Measurements from ENCODE around the gene FREM1. TPM values are rescaled to one million over a fixed set of nuclear protein-coding genes. Genes with fewer than 3 reads are reported as not detected.

Gene FREM1
- total and polyA plus RNA-seq, 2 of the 13 experiments (the other 11 are each of a cell fraction or from before 2014, with no cell fraction given): 64.3 to 202 TPM

DNA sequence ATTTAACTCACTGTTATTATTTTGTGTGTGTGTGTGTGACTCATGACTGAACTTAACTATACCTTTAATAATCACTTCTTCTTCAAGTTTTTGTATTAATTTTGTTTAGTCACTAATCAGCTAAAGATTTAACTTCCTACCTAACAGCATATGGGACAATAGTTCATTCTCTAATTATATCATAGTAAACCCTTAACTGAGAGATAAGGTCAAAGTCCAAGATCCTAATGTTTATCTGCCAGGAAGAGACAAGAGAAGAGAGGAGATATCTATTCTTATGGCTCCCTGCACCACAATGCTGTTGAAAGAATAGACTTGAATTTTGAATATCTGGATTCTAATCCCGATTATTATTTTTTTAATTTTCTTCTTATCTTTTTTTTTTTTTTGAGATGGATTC, 28.1 kb downstream of the FREM1 start (continued):
- TF ChIP-seq, protein P1, sequence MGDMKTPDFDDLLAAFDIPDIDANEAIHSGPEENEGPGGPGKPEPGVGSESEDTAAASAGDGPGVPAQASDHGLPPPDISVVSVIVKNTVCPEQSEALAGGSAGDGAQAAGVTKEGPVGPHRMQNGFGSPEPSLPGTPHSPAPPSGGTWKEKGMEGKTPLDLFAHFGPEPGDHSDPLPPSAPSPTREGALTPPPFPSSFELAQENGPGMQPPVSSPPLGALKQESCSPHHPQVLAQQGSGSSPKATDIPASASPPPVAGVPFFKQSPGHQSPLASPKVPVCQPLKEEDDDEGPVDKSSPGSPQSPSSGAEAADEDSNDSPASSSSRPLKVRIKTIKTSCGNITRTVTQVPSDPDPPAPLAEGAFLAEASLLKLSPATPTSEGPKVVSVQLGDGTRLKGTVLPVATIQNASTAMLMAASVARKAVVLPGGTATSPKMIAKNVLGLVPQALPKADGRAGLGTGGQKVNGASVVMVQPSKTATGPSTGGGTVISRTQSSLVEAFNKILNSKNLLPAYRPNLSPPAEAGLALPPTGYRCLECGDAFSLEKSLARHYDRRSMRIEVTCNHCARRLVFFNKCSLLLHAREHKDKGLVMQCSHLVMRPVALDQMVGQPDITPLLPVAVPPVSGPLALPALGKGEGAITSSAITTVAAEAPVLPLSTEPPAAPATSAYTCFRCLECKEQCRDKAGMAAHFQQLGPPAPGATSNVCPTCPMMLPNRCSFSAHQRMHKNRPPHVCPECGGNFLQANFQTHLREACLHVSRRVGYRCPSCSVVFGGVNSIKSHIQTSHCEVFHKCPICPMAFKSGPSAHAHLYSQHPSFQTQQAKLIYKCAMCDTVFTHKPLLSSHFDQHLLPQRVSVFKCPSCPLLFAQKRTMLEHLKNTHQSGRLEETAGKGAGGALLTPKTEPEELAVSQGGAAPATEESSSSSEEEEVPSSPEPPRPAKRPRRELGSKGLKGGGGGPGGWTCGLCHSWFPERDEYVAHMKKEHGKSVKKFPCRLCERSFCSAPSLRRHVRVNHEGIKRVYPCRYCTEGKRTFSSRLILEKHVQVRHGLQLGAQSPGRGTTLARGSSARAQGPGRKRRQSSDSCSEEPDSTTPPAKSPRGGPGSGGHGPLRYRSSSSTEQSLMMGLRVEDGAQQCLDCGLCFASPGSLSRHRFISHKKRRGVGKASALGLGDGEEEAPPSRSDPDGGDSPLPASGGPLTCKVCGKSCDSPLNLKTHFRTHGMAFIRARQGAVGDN (CRISPR knock-in tag; IDR thresholded peaks at IDR 0.05): no peak
- TF ChIP-seq, protein P2, sequence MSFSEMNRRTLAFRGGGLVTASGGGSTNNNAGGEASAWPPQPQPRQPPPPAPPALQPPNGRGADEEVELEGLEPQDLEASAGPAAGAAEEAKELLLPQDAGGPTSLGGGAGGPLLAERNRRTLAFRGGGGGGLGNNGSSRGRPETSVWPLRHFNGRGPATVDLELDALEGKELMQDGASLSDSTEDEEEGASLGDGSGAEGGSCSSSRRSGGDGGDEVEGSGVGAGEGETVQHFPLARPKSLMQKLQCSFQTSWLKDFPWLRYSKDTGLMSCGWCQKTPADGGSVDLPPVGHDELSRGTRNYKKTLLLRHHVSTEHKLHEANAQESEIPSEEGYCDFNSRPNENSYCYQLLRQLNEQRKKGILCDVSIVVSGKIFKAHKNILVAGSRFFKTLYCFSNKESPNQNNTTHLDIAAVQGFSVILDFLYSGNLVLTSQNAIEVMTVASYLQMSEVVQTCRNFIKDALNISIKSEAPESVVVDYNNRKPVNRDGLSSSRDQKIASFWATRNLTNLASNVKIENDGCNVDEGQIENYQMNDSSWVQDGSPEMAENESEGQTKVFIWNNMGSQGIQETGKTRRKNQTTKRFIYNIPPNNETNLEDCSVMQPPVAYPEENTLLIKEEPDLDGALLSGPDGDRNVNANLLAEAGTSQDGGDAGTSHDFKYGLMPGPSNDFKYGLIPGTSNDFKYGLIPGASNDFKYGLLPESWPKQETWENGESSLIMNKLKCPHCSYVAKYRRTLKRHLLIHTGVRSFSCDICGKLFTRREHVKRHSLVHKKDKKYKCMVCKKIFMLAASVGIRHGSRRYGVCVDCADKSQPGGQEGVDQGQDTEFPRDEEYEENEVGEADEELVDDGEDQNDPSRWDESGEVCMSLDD (CRISPR knock-in tag; IDR thresholded peaks at IDR 0.05; ENCODE audit: borderline replicate concordance): no peak
- TF ChIP-seq, protein P3, sequence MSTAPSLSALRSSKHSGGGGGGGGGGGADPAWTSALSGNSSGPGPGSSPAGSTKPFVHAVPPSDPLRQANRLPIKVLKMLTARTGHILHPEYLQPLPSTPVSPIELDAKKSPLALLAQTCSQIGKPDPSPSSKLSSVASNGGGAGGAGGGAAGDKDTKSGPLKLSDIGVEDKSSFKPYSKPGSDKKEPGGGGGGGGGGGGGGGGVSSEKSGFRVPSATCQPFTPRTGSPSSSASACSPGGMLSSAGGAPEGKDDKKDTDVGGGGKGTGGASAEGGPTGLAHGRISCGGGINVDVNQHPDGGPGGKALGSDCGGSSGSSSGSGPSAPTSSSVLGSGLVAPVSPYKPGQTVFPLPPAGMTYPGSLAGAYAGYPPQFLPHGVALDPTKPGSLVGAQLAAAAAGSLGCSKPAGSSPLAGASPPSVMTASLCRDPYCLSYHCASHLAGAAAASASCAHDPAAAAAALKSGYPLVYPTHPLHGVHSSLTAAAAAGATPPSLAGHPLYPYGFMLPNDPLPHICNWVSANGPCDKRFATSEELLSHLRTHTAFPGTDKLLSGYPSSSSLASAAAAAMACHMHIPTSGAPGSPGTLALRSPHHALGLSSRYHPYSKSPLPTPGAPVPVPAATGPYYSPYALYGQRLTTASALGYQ (CRISPR knock-in tag; IDR thresholded peaks at IDR 0.05): no peak
- no peak for TF ChIP-seq ZNF33B (CRISPR knock-in tag; IDR thresholded peaks at IDR 0.05)
- TF ChIP-seq, protein P4, sequence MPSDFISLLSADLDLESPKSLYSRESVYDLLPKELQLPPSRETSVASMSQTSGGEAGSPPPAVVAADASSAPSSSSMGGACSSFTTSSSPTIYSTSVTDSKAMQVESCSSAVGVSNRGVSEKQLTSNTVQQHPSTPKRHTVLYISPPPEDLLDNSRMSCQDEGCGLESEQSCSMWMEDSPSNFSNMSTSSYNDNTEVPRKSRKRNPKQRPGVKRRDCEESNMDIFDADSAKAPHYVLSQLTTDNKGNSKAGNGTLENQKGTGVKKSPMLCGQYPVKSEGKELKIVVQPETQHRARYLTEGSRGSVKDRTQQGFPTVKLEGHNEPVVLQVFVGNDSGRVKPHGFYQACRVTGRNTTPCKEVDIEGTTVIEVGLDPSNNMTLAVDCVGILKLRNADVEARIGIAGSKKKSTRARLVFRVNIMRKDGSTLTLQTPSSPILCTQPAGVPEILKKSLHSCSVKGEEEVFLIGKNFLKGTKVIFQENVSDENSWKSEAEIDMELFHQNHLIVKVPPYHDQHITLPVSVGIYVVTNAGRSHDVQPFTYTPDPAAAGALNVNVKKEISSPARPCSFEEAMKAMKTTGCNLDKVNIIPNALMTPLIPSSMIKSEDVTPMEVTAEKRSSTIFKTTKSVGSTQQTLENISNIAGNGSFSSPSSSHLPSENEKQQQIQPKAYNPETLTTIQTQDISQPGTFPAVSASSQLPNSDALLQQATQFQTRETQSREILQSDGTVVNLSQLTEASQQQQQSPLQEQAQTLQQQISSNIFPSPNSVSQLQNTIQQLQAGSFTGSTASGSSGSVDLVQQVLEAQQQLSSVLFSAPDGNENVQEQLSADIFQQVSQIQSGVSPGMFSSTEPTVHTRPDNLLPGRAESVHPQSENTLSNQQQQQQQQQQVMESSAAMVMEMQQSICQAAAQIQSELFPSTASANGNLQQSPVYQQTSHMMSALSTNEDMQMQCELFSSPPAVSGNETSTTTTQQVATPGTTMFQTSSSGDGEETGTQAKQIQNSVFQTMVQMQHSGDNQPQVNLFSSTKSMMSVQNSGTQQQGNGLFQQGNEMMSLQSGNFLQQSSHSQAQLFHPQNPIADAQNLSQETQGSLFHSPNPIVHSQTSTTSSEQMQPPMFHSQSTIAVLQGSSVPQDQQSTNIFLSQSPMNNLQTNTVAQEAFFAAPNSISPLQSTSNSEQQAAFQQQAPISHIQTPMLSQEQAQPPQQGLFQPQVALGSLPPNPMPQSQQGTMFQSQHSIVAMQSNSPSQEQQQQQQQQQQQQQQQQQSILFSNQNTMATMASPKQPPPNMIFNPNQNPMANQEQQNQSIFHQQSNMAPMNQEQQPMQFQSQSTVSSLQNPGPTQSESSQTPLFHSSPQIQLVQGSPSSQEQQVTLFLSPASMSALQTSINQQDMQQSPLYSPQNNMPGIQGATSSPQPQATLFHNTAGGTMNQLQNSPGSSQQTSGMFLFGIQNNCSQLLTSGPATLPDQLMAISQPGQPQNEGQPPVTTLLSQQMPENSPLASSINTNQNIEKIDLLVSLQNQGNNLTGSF (CRISPR knock-in tag; IDR thresholded peaks at IDR 0.05): no peak
